ENCODE results near the gene ASAP2.

- no peak for TF ChIP-seq CTCF (conservative IDR thresholded peaks at IDR 0.05; ENCODE audit: low read depth, low read length)
- no peak for TF ChIP-seq EZH2 (IDR thresholded peaks at IDR 0.05; ENCODE audit: low read length, unreplicated experiment)
- no peak for TF ChIP-seq EZH2phosphoT487 (IDR thresholded peaks at IDR 0.05; ENCODE audit: borderline replicate concordance, low read length)
Observed at GRCh38 chr2:9229470-9229820, 22.8 kb downstream of the ASAP2 start.
